Suprapubic skin (tissue), 4 donors: ENCODE results near the gene AAR2. TPM values are rescaled to one million over a fixed set of nuclear protein-coding genes. Genes with fewer than 3 reads are reported as not detected.

Experiments used
- DNase-seq, 2 donors: peaks; one replicate each; pipeline ENCODE4 v3.0.0-alpha.2; 2019; ENCODE audit warnings: low spot score in 2 of 2
- H3K27ac ChIP-seq: fragments of 200-600 bp; sonication (generic); one replicate; pipeline ENCODE4 v1.5.1; 2019
- H3K27me3 ChIP-seq: fragments of 200-600 bp; sonication (generic); one replicate; pipeline ENCODE4 v1.5.1; 2019
- H3K36me3 ChIP-seq: fragments of 200-600 bp; sonication (generic); one replicate; pipeline ENCODE4 v1.5.1; 2019
- H3K4me1 ChIP-seq: fragments of 200-600 bp; sonication (generic); one replicate; pipeline ENCODE4 v1.5.1; 2019
- H3K4me3 ChIP-seq: fragments of 200-600 bp; sonication (generic); one replicate; pipeline ENCODE4 v1.5.1; 2019; ENCODE audit warnings: mild to moderate bottlenecking
- H3K9me3 ChIP-seq: fragments of 200-600 bp; sonication (generic); one replicate; pipeline ENCODE4 v1.5.1; 2019
- EP300 ChIP-seq: sonication (generic); formaldehyde crosslinking; IDR thresholded peaks from one replicate; pipeline ENCODE4 v1.6.1; 2017; ENCODE audit warnings: antibody characterized with exemption
- POLR2A ChIP-seq, 2 donors: fragments of 450-650 bp; IDR thresholded peaks; one replicate each; pipeline ENCODE4 v1.6.1; 2017; ENCODE audit warnings: antibody characterized with exemption in 2 of 2, mild to moderate bottlenecking in 2 of 2, moderate library complexity in 2 of 2
- POLR2AphosphoS5 ChIP-seq, 3 donors: sonication (generic); formaldehyde crosslinking; IDR thresholded peaks; one replicate each; pipeline ENCODE4 v1.6.1; 2017; ENCODE audit warnings: antibody characterized with exemption in 3 of 3
- whole genome bisulfite sequencing: methylation state at CpG from one replicate; pipeline ENCODE4 v1.1.5; 2018; 5-methylcytosine and 5-hydroxymethylcytosine counted together
- total RNA-seq, 4 donors: library from RNA; depleted of rRNA; stranded (reverse); fragments of >200 nt; gene quantifications; one replicate each; pipeline ENCODE4 v1.1.0, GENCODE V29; 2016
- TF ChIP-seq, protein P1 (sequence below), 2 donors: fragments of 200-600 bp in 1 of 2; fragments of 450-650 bp in 1 of 2; sonication (generic) in 1 of 2; IDR thresholded peaks; one replicate each; pipeline ENCODE4 v1.5.1; 2016 to 2019; ENCODE audit warnings: antibody characterized with exemption in 2 of 2, mild to moderate bottlenecking in 1 of 2, moderate library complexity in 1 of 2

AAR2 gene
- total RNA-seq, 4 donors from 2014 or later = 34.4 to 54.6 (median 43.8) TPM

DNA sequence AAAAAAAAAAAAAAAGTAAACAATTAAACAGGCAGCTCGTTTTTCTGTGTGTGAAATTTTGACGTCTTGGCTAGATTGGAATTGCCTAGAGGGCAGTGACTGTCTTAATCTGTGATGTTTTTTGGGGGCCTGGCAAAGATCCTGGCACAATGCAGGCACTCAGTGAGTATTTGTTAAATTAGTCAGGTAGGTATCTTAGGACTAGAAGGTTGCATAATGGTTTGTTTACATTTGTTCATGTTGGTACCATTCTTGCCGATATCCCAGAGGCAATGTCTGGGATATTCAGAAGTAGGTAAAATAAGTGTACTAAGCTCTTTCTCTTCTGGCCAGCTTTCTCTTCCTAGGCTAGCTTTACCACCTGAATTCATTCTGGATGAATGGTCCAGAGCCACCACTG lies 2.5 kb downstream of the AAR2 start:
- H3K4me3 ChIP-seq = no peak overlapping the region
- H3K4me1 ChIP-seq = peaks cover 22% of the 10 kb centered on the region
- H3K27me3 ChIP-seq = no peaks in the 10 kb centered on the region
- DNase-seq = no peak
- TF ChIP-seq EP300 = no peak
- no peak for TF ChIP-seq POLR2AphosphoS5 (IDR thresholded peaks at IDR 0.05)
- TF ChIP-seq POLR2A (IDR thresholded peaks at IDR 0.05) = no peak
- TF ChIP-seq, protein P1, sequence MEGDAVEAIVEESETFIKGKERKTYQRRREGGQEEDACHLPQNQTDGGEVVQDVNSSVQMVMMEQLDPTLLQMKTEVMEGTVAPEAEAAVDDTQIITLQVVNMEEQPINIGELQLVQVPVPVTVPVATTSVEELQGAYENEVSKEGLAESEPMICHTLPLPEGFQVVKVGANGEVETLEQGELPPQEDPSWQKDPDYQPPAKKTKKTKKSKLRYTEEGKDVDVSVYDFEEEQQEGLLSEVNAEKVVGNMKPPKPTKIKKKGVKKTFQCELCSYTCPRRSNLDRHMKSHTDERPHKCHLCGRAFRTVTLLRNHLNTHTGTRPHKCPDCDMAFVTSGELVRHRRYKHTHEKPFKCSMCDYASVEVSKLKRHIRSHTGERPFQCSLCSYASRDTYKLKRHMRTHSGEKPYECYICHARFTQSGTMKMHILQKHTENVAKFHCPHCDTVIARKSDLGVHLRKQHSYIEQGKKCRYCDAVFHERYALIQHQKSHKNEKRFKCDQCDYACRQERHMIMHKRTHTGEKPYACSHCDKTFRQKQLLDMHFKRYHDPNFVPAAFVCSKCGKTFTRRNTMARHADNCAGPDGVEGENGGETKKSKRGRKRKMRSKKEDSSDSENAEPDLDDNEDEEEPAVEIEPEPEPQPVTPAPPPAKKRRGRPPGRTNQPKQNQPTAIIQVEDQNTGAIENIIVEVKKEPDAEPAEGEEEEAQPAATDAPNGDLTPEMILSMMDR (IDR thresholded peaks at IDR 0.05) = no peak
- WGBS = 57% methylated on average over 3 of the region's 3 CpGs
- peaks cover 37% of the 10 kb centered on the region for H3K36me3 ChIP-seq
- no peaks in the 10 kb centered on the region for H3K9me3 ChIP-seq
- H3K27ac ChIP-seq = no peak overlapping the region

DNA sequence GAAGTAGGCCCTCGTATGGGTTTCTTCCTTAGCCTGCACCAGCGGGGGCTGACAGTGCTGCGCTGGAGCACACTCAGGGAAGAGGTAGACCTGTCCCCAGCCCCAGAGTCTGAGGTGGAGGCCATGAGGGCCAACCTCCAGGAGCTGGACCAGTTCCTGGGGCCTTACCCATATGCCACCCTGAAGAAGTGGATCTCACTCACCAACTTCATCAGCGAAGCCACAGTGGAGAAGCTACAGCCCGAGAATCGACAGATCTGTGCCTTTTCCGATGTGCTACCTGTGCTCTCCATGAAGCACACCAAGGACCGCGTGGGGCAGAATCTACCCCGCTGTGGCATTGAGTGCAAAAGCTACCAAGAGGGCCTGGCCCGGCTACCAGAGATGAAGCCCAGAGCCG lies 3.8 kb downstream of the AAR2 start:
- no peak for DNase-seq
- peaks cover 22% of the 10 kb centered on the region for H3K4me1 ChIP-seq
- no peak overlapping the region for H3K27ac ChIP-seq
- WGBS = 88% methylated on average over 12 of the region's 12 CpGs
- H3K4me3 ChIP-seq = no peak overlapping the region
- no peaks in the 10 kb centered on the region for H3K27me3 ChIP-seq
- TF ChIP-seq, protein P1 (IDR thresholded peaks at IDR 0.05) = no peak
- TF ChIP-seq POLR2A (IDR thresholded peaks at IDR 0.05) (no peak), EP300 (no peak), POLR2AphosphoS5 (IDR thresholded peaks at IDR 0.05) (no peak)
- H3K36me3 ChIP-seq = peaks cover 50% of the 10 kb centered on the region
- no peaks in the 10 kb centered on the region for H3K9me3 ChIP-seq

GRCh38 chr20:36241678-36242077 lies 5.4 kb downstream of the AAR2 start:
- no peak for DNase-seq
- TF ChIP-seq POLR2A (IDR thresholded peaks at IDR 0.05) (no peak), POLR2AphosphoS5 (IDR thresholded peaks at IDR 0.05) (no peak), EP300 (no peak)
- TF ChIP-seq, protein P1 (IDR thresholded peaks at IDR 0.05) = no peak
- Histone ChIP-seq H3K4me1 (peaks cover 22% of the 10 kb centered on the region), H3K36me3 (peaks cover 66% of the 10 kb centered on the region), H3K4me3 (no peak overlapping the region), H3K27me3 (no peaks in the 10 kb centered on the region), H3K27ac (no peak overlapping the region), H3K9me3 (no peaks in the 10 kb centered on the region)
- 80% methylated on average over 4 of the region's 4 CpGs for WGBS

DNA sequence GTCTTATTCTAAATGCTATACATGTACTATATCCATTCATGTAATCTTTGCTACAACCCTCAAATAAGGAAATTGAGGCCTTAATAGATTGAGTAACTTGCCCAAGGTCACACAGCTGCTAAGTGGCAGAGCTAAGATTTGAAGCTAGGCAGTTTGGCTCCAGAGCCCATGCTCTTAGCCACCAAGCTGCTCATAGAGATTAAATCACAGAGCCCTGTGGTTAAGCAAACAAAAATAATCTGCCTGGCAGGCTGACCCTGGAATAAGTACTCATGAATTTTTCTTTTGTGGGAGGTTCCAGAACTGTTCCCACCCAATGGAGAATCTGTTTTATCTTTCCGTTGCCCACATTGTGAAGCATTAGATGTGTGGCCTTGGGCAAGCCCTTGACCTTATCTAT lies 7.4 kb downstream of the AAR2 start:
- H3K4me3 ChIP-seq = no peak overlapping the region
- H3K9me3 ChIP-seq = no peaks in the 10 kb centered on the region
- no peak for DNase-seq
- H3K36me3 ChIP-seq = peaks cover 86% of the 10 kb centered on the region
- peaks cover 3% of the 10 kb centered on the region for H3K4me1 ChIP-seq
- H3K27ac ChIP-seq = no peak overlapping the region
- H3K27me3 ChIP-seq = no peaks in the 10 kb centered on the region
- TF ChIP-seq EP300 (no peak), POLR2A (IDR thresholded peaks at IDR 0.05) (no peak), POLR2AphosphoS5 (IDR thresholded peaks at IDR 0.05) (no peak)
- TF ChIP-seq, protein P1 (IDR thresholded peaks at IDR 0.05) = no peak
- 92% methylated on average over 1 of the region's 1 CpG for WGBS

GRCh38 chr20:36246401-36246800 lies 10.1 kb downstream of the AAR2 start:
- Histone ChIP-seq H3K9me3 (no peaks in the 10 kb centered on the region), H3K27me3 (no peaks in the 10 kb centered on the region), H3K4me3 (no peak overlapping the region), H3K4me1 (no peaks in the 10 kb centered on the region), H3K27ac (no peak overlapping the region), H3K36me3 (peaks cover 85% of the 10 kb centered on the region)
- TF ChIP-seq, protein P1 (IDR thresholded peaks at IDR 0.05) = no peak
- TF ChIP-seq POLR2A (IDR thresholded peaks at IDR 0.05) (no peak), EP300 (no peak), POLR2AphosphoS5 (IDR thresholded peaks at IDR 0.05) (no peak)
- 88% methylated on average over 4 of the region's 4 CpGs for WGBS
- DNase-seq = no peak
